GM12878 (cell line): Measurements from ENCODE around the gene DGKB. TPM values are rescaled to one million over a fixed set of nuclear protein-coding genes. Genes with fewer than 3 reads are reported as not detected.

Experiments used
- ATAC-seq: fragments of 200-7000 bp; cut with Tn5 transposase; 3 replicates; pipeline ENCODE4 v1.9.1; 2020; ENCODE audit warnings: mild to moderate bottlenecking, moderate library complexity
- BruUV-seq: library from RNA; stranded (reverse); fragments of 400-500 nt; replicated peaks from 2 replicates; lab custom pipeline; 2021; lab: Mats Ljungman, UMichigan
- CTCF ChIA-PET: fragments of 300-600 bp; sonication (Branson Sonifier 250); formaldehyde crosslinking; extraction: SDS; loops from one replicate; lab custom pipeline; 2021; ENCODE audit warnings: inconsistent platforms; lab: Yijun Ruan, JAX
- POLR2A ChIA-PET: fragments of 350-600 bp; formaldehyde crosslinking; extraction: SDS; loops from one replicate; lab custom pipeline; 2021; ENCODE audit warnings: inconsistent platforms; lab: Charles Lee
- RAD21 ChIA-PET: fragments of 300-600 bp; sonication (Branson Sonifier 250); formaldehyde crosslinking; loops from one replicate; lab custom pipeline; 2023; ENCODE audit warnings: antibody characterized with exemption; ENCODE audit not compliant: unreplicated experiment; lab: Charles Lee
- SMC1A ChIA-PET: fragments of 300-600 bp; sonication (Branson Sonifier 250); formaldehyde crosslinking; loops from one replicate; lab custom pipeline; 2023; ENCODE audit not compliant: unreplicated experiment, uncharacterized antibody; lab: Charles Lee
- DNase-seq: peaks from one replicate; pipeline ENCODE4 v3.0.0-alpha.2; 2011; ENCODE audit warnings: low read depth, low spot score
- FAIRE-seq: peaks from 3 replicates; lab custom pipeline; 2011; peaks lifted over from hg19 to GRCh38; lab: Jason Lieb, UNC
- H2AFZ ChIP-seq: 2 replicates; pipeline ENCODE4 v1.6.0; 2011; ENCODE audit warnings: low read depth, low read length, control low read depth; ENCODE audit not compliant: control insufficient read depth
- H3K27ac ChIP-seq: 2 replicates; pipeline ENCODE4 v1.5.1; 2011; ENCODE audit warnings: control low read depth; ENCODE audit not compliant: control insufficient read depth, insufficient read depth
- H3K27me3 ChIP-seq, 2 experiments: replicated peaks in 1 of 2; 2 replicates each; pipeline versions ENCODE4 v1.6.0 to v1.6.1; 2011; ENCODE audit warnings: low read length in 1 of 2; ENCODE audit not compliant: control insufficient read depth in 2 of 2, insufficient read depth in 2 of 2
- H3K36me3 ChIP-seq, 2 experiments: 2 replicates each; pipeline ENCODE4 v1.5.1; 2011; ENCODE audit warnings: low read length in 1 of 2; ENCODE audit not compliant: control insufficient read depth in 2 of 2, insufficient read depth in 2 of 2
- H3K4me1 ChIP-seq: 2 replicates; pipeline ENCODE4 v1.6.1; 2011; ENCODE audit warnings: mild to moderate bottlenecking, low read length, moderate library complexity, mixed read lengths; ENCODE audit not compliant: control insufficient read depth, insufficient read depth
- H3K4me2 ChIP-seq: 2 replicates; pipeline ENCODE4 v1.6.0; 2011; ENCODE audit warnings: control low read depth; ENCODE audit not compliant: control insufficient read depth, insufficient read depth
- H3K4me3 ChIP-seq: fragments of 200-600 bp; sonication (generic); 2 replicates; pipeline ENCODE4 v1.5.1; 2016
- H3K79me2 ChIP-seq: 2 replicates; pipeline ENCODE4 v1.6.0; 2011; ENCODE audit warnings: low read length; ENCODE audit not compliant: control insufficient read depth, insufficient read depth
- H3K9ac ChIP-seq: 2 replicates; pipeline ENCODE4 v1.8.0; 2011; ENCODE audit warnings: low read length, control low read depth, mixed read lengths; ENCODE audit not compliant: control insufficient read depth, insufficient read depth
- H3K9me3 ChIP-seq: replicated peaks from 3 replicates; pipeline ENCODE4 v1.5.1; 2011; ENCODE audit warnings: mild to moderate bottlenecking, low read length; ENCODE audit not compliant: control insufficient read depth, insufficient read depth
- H4K20me1 ChIP-seq: 2 replicates; pipeline ENCODE4 v1.6.0; 2011; ENCODE audit not compliant: control insufficient read depth, insufficient read depth
- ATF7 ChIP-seq: fragments of 450-650 bp; IDR thresholded peaks from 2 replicates; pipeline ENCODE4 v1.6.1; 2016; ENCODE audit warnings: low read depth, mild to moderate bottlenecking
- BACH1 ChIP-seq: fragments of 450-650 bp; IDR thresholded peaks from 2 replicates; pipeline ENCODE4 v1.6.1; 2017; ENCODE audit warnings: mild to moderate bottlenecking, borderline replicate concordance
- CHD2 ChIP-seq: IDR thresholded peaks from 2 replicates; pipeline ENCODE4 v1.6.1; 2011; ENCODE audit warnings: low read depth, low read length, improper control_type of control experiment, borderline replicate concordance
- CHD4 ChIP-seq: fragments of 200-600 bp; sonication (generic); IDR thresholded peaks from 2 replicates; pipeline ENCODE4 v1.6.1; 2016; ENCODE audit warnings: mild to moderate bottlenecking
- JUND ChIP-seq: IDR thresholded peaks from 2 replicates; pipeline ENCODE4 v1.6.1; 2012; ENCODE audit warnings: low read depth, mild to moderate bottlenecking, low read length, improper control_type of control experiment, moderate library complexity
- MXI1 ChIP-seq: fragments of 150-350 bp; IDR thresholded peaks from 2 replicates; pipeline ENCODE4 v1.6.1; 2011; ENCODE audit warnings: low read depth, mild to moderate bottlenecking, inconsistent platforms, low read length, improper control_type of control experiment
- MYB ChIP-seq: fragments of 150-350 bp; IDR thresholded peaks from 2 replicates; pipeline ENCODE4 v1.6.1; 2014; ENCODE audit warnings: mild to moderate bottlenecking, low read depth, low read length, borderline replicate concordance
- NR2C1 ChIP-seq: fragments of 450-650 bp; IDR thresholded peaks from 2 replicates; pipeline ENCODE4 v1.6.1; 2017; ENCODE audit warnings: antibody characterized with exemption, mild to moderate bottlenecking, moderate library complexity
- PBX3 ChIP-seq: IDR thresholded peaks from 2 replicates; pipeline ENCODE4 v1.6.1; 2011; ENCODE audit warnings: mild to moderate bottlenecking, low read depth, low read length, moderate library complexity; ENCODE audit not compliant: insufficient replicate concordance
- SMARCA5 ChIP-seq: fragments of 450-650 bp; IDR thresholded peaks from 2 replicates; pipeline ENCODE4 v1.6.1; 2017; ENCODE audit warnings: mild to moderate bottlenecking
- SPI1 ChIP-seq: IDR thresholded peaks from 2 replicates; pipeline ENCODE4 v1.6.1; 2011; ENCODE audit warnings: low read depth, mild to moderate bottlenecking, low read length, moderate library complexity, borderline replicate concordance; ENCODE audit not compliant: insufficient read depth
- STAT1 ChIP-seq: fragments of 450-650 bp; conservative IDR thresholded peaks from 2 replicates; pipeline ENCODE4 v1.6.1; 2014; ENCODE audit warnings: antibody characterized with exemption, mild to moderate bottlenecking
- USF2 ChIP-seq: IDR thresholded peaks from 2 replicates; pipeline ENCODE4 v1.6.1; 2011; ENCODE audit warnings: low read depth, low read length, improper control_type of control experiment, borderline replicate concordance
- ZBED1 ChIP-seq: IDR thresholded peaks from 2 replicates; pipeline ENCODE4 v1.6.1; 2016; ENCODE audit warnings: borderline replicate concordance
- ZZZ3 ChIP-seq: IDR thresholded peaks from 2 replicates; pipeline ENCODE4 v1.6.1; 2011; ENCODE audit warnings: low read depth; ENCODE audit not compliant: control insufficient read depth, insufficient read length
- in situ Hi-C: fragments of 300-500 bp; cut with MboI; formaldehyde crosslinking; loops from 9 replicates; pipeline ENCODE4 v1.14.3; 2018; ENCODE audit warnings: mixed read lengths
- intact Hi-C: fragments of 100-400 bp; cut with micrococcal nuclease; formaldehyde crosslinking; loops from one replicate; pipeline ENCODE4 v1.14.2; 2022; ENCODE audit not compliant: unreplicated experiment
- polyA plus RNA-seq, 11 experiments: library from polyadenylated mRNA; depleted of rRNA in 4 of 11; unstranded in 6 of 11; stranded (reverse) in 5 of 11; fragments of >200 nt; fragmentation: Nextera tagmentation in 4 of 11; fragmentation: Illumina TruSeq in 1 of 11; extraction: Ambion mirVana in 4 of 11; extraction: Trizol in 1 of 11; gene quantifications; 1 replicate in 1 of 11; 2 replicates in 10 of 11; pipeline versions ENCODE4 v1.2.1 to v1.2.3, GENCODE V29; 2011 to 2016; ENCODE audit warnings: inconsistent platforms in 2 of 11, missing spikeins in 2 of 11, low read depth in 1 of 11
- total RNA-seq, 4 experiments: library from RNA; depleted of rRNA in 3 of 4; stranded (reverse); fragments of >200 nt in 3 of 4; fragmentation: Illumina TruSeq in 1 of 4; extraction: Trizol in 1 of 4; gene quantifications; 2 replicates each; pipeline versions ENCODE4 v1.2.1 to v1.2.3, GENCODE V29; 2013 to 2021

The DGKB gene
- total and polyA plus RNA-seq, 10 of the 15 experiments (the other 5 are each of a cell fraction or from before 2014, with no cell fraction given): 0.02 to 0.10 (median 0.04) TPM; not detected in 6

- TF ChIP-seq USF2: no peak
- TF ChIP-seq BACH1: no peak
- TF ChIP-seq ZBED1: no peak
- TF ChIP-seq ZZZ3: no peak
- no peak for TF ChIP-seq MYB
- TF ChIP-seq NR2C1: no peak
- TF ChIP-seq CHD4: no peak
- TF ChIP-seq SPI1: no peak
- TF ChIP-seq STAT1: no peak
- TF ChIP-seq PBX3: no peak
Measured at GRCh38 chr7:14226126-14226525, 676.4 kb downstream of the DGKB start (continued).

- Histone ChIP-seq H3K9me3 (no peaks in the 10 kb centered on the region), H3K4me2 (no peak overlapping the region), H3K36me3 (no peaks in the 10 kb centered on the region), H3K4me1 (no peaks in the 10 kb centered on the region), H4K20me1 (no peaks in the 10 kb centered on the region), H3K9ac (no peak overlapping the region), H3K27ac (no peak overlapping the region), H3K4me3 (no peak overlapping the region), H3K79me2 (no peaks in the 10 kb centered on the region), H3K27me3 (no peaks in the 10 kb centered on the region), H2AFZ (no peak overlapping the region)
- SMC1A ChIA-PET: no interaction called here
- POLR2A ChIA-PET: no interaction called here
- RAD21 ChIA-PET: no interaction called here
- BruUV-seq: no TSS peak
- in situ Hi-C loops (no loop called here), intact Hi-C loops (no loop called here)
- DNase-seq (no peak), FAIRE-seq (no peak), ATAC-seq (no peak)
- TF ChIP-seq ATF7 (no peak), SMARCA5 (no peak), MXI1 (no peak), CHD2 (no peak), JUND (no peak)
- CTCF ChIA-PET: interaction anchor here (1.3 kb wide), 1 partner anchor 238 kb away, joined by 5 read pairs; no protein-coding TSS in a partner anchor
Measured at GRCh38 chr7:14219125-14219524, 683.4 kb downstream of the DGKB start.
